ENCODE results near the gene POU6F2.

- TF ChIP-seq, protein P1, sequence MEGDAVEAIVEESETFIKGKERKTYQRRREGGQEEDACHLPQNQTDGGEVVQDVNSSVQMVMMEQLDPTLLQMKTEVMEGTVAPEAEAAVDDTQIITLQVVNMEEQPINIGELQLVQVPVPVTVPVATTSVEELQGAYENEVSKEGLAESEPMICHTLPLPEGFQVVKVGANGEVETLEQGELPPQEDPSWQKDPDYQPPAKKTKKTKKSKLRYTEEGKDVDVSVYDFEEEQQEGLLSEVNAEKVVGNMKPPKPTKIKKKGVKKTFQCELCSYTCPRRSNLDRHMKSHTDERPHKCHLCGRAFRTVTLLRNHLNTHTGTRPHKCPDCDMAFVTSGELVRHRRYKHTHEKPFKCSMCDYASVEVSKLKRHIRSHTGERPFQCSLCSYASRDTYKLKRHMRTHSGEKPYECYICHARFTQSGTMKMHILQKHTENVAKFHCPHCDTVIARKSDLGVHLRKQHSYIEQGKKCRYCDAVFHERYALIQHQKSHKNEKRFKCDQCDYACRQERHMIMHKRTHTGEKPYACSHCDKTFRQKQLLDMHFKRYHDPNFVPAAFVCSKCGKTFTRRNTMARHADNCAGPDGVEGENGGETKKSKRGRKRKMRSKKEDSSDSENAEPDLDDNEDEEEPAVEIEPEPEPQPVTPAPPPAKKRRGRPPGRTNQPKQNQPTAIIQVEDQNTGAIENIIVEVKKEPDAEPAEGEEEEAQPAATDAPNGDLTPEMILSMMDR (IDR thresholded peaks at IDR 0.05) = no peak
- TF ChIP-seq POLR2A (IDR thresholded peaks at IDR 0.05) (no peak), POLR2AphosphoS5 (IDR thresholded peaks at IDR 0.05) (no peak)
Measured at GRCh38 chr7:39339591-39339990, 361.9 kb downstream of the POU6F2 start.

Data from suprapubic skin (tissue), 4 donors.